H1 (cell line): ENCODE data around the gene LRR1. TPM values are rescaled to one million over a fixed set of nuclear protein-coding genes. Genes with fewer than 3 reads are reported as not detected.

Experiments
- CTCF ChIA-PET: fragments of 300-600 bp; sonication (Branson Sonifier 250); formaldehyde crosslinking; loops from one replicate; lab custom pipeline; 2021; ENCODE audit not compliant: partially characterized antibody; lab: Charles Lee
- POLR2A ChIA-PET: fragments of 300-600 bp; sonication (Branson Sonifier 250); formaldehyde crosslinking; loops from one replicate; lab custom pipeline; 2021; ENCODE audit warnings: inconsistent platforms; ENCODE audit not compliant: partially characterized antibody; lab: Charles Lee
- DNase-seq, 2 experiments: peaks; one replicate each; pipeline versions ENCODE4 v3.0.0 to v3.0.0-alpha.2; 2010 to 2022; ENCODE audit warnings: low spot score in 2 of 2, low read depth in 1 of 2, mixed read lengths in 1 of 2
- FAIRE-seq: peaks from 2 replicates; lab custom pipeline; 2011; peaks lifted over from hg19 to GRCh38; lab: Jason Lieb, UNC
- H2AFZ ChIP-seq: 2 replicates; pipeline ENCODE4 v1.8.1; 2012; ENCODE audit warnings: low read length, inconsistent platforms
- H2AK5ac ChIP-seq: 2 replicates; pipeline ENCODE4 v1.6.1; 2013; ENCODE audit warnings: low read depth, low read length
- H2BK120ac ChIP-seq: replicated peaks from 2 replicates; pipeline ENCODE3; 2013; ENCODE audit warnings: low read depth, low read length, inconsistent platforms
- H2BK12ac ChIP-seq: 2 replicates; pipeline ENCODE4 v1.6.1; 2013; ENCODE audit warnings: low read depth, low read length
- H2BK15ac ChIP-seq: 2 replicates; pipeline ENCODE4 v1.6.1; 2013; ENCODE audit warnings: low read length
- H2BK20ac ChIP-seq: 2 replicates; pipeline ENCODE4 v1.6.1; 2013; ENCODE audit warnings: low read length
- H2BK5ac ChIP-seq: 2 replicates; pipeline ENCODE4 v1.6.1; 2013; ENCODE audit warnings: low read depth, low read length
- H3K14ac ChIP-seq: 2 replicates; pipeline ENCODE4 v1.6.1; 2013; ENCODE audit warnings: inconsistent platforms; ENCODE audit not compliant: insufficient read length
- H3K18ac ChIP-seq: 2 replicates; pipeline ENCODE4 v1.6.1; 2013; ENCODE audit warnings: low read length; ENCODE audit errors: extremely low read depth
- H3K23ac ChIP-seq: 2 replicates; pipeline ENCODE4 v1.6.1; 2013; ENCODE audit warnings: inconsistent platforms; ENCODE audit not compliant: insufficient read length
- H3K23me2 ChIP-seq: 2 replicates; pipeline ENCODE4 v1.6.1; 2013; ENCODE audit warnings: low read depth, low read length
- H3K27ac ChIP-seq: 2 replicates; pipeline ENCODE4 v1.6.1; 2011; ENCODE audit warnings: low read depth, low read length, inconsistent platforms
- H3K27me3 ChIP-seq, 4 experiments: replicated peaks in 1 of 4; 1 replicate in 1 of 4; 2 replicates in 3 of 4; pipeline versions ENCODE4 v1.6.1 to v1.8.1; 2011 to 2013; ENCODE audit warnings: low read length in 3 of 4, mild to moderate bottlenecking in 3 of 4, inconsistent platforms in 2 of 4, mixed read lengths in 2 of 4, moderate library complexity in 1 of 4; ENCODE audit not compliant: control insufficient read depth in 3 of 4, insufficient read depth in 3 of 4; ENCODE audit errors: extremely low read depth in 1 of 4
- H3K36me3 ChIP-seq, 4 experiments: 2 replicates each; pipeline versions ENCODE4 v1.6.1 to v1.8.1; 2011 to 2013; ENCODE audit warnings: mild to moderate bottlenecking in 4 of 4, low read length in 3 of 4, moderate library complexity in 2 of 4, control low read depth in 1 of 4, inconsistent platforms in 1 of 4; ENCODE audit not compliant: insufficient read depth in 4 of 4, control insufficient read depth in 2 of 4
- H3K4ac ChIP-seq: replicated peaks from 2 replicates; pipeline ENCODE3; 2013; ENCODE audit warnings: low read length, low read depth, mixed read lengths, inconsistent platforms; ENCODE audit not compliant: insufficient read length
- H3K4me1 ChIP-seq, 4 experiments: replicated peaks in 1 of 4; 1 replicate in 1 of 4; 2 replicates in 3 of 4; pipeline versions ENCODE4 v1.6.1 to v1.8.1; 2011 to 2013; ENCODE audit warnings: low read length in 3 of 4, inconsistent platforms in 2 of 4, mixed read lengths in 1 of 4; ENCODE audit not compliant: insufficient read depth in 4 of 4, control insufficient read depth in 3 of 4
- H3K4me2 ChIP-seq, 2 experiments: 2 replicates each; pipeline versions ENCODE4 v1.6.1 to v1.8.1; 2011 to 2013; ENCODE audit warnings: low read depth in 2 of 2, low read length in 2 of 2, control low read depth in 1 of 2, inconsistent platforms in 1 of 2, mild to moderate bottlenecking in 1 of 2; ENCODE audit not compliant: insufficient read depth in 1 of 2
- H3K4me3 ChIP-seq, 4 experiments: fragments of 200-600, 300-600 bp in 1 of 4; sonication (generic), shearing (Covaris generic), sonication (Bioruptor Twin) in 1 of 4; 2 replicates each; pipeline versions ENCODE4 v1.5.1 to v1.8.1; 2011 to 2016; ENCODE audit warnings: low read length in 4 of 4, low read depth in 3 of 4, control low read depth in 2 of 4, inconsistent platforms in 2 of 4, mild to moderate bottlenecking in 2 of 4, mixed read lengths in 1 of 4, moderate library complexity in 1 of 4; ENCODE audit not compliant: insufficient read depth in 2 of 4; ENCODE audit errors: extremely low read depth in 1 of 4
- H3K56ac ChIP-seq: replicated peaks from 2 replicates; pipeline ENCODE3; 2013; ENCODE audit warnings: low read depth, mild to moderate bottlenecking, mixed read lengths, low read length, inconsistent platforms; ENCODE audit not compliant: insufficient read length
- H3K79me1 ChIP-seq: 2 replicates; pipeline ENCODE4 v1.6.1; 2013; ENCODE audit warnings: low read depth, low read length, control low read depth
- H3K79me2 ChIP-seq, 2 experiments: 2 replicates each; pipeline versions ENCODE4 v1.6.1 to v1.8.1; 2012 to 2013; ENCODE audit warnings: low read length in 2 of 2, mild to moderate bottlenecking in 2 of 2, inconsistent platforms in 1 of 2; ENCODE audit not compliant: insufficient read depth in 2 of 2, control insufficient read depth in 1 of 2
- H3K9ac ChIP-seq, 4 experiments: replicated peaks in 1 of 4; 1 replicate in 1 of 4; 2 replicates in 3 of 4; pipeline versions ENCODE4 v1.6.1 to v1.8.1; 2011 to 2013; ENCODE audit warnings: low read depth in 3 of 4, low read length in 3 of 4, control low read depth in 2 of 4, mild to moderate bottlenecking in 2 of 4, moderate library complexity in 2 of 4, inconsistent platforms in 1 of 4; ENCODE audit errors: extremely low read depth in 1 of 4
- H3K9me3 ChIP-seq, 2 experiments: 2 replicates each; pipeline versions ENCODE4 v1.6.1 to v1.8.1; 2012 to 2013; ENCODE audit warnings: mild to moderate bottlenecking in 2 of 2, moderate library complexity in 2 of 2, control low read depth in 1 of 2, inconsistent platforms in 1 of 2, low read depth in 1 of 2, low read length in 1 of 2, mixed read lengths in 1 of 2; ENCODE audit not compliant: insufficient read depth in 2 of 2
- H4K20me1 ChIP-seq, 2 experiments: replicated peaks in 1 of 2; 2 replicates each; pipeline versions ENCODE3 to v1.8.1; 2011 to 2013; ENCODE audit warnings: inconsistent platforms in 2 of 2, low read length in 2 of 2, mild to moderate bottlenecking in 1 of 2; ENCODE audit not compliant: insufficient read depth in 2 of 2, control insufficient read depth in 1 of 2
- H4K5ac ChIP-seq: 2 replicates; pipeline ENCODE4 v1.6.1; 2013; ENCODE audit warnings: low read length, low read depth, mixed read lengths, inconsistent platforms; ENCODE audit not compliant: insufficient read length
- H4K8ac ChIP-seq: 2 replicates; pipeline ENCODE4 v1.8.0; 2013; ENCODE audit warnings: mild to moderate bottlenecking, moderate library complexity, low read length, inconsistent platforms; ENCODE audit not compliant: insufficient read depth; ENCODE audit errors: extremely low read depth
- H4K91ac ChIP-seq: replicated peaks from 2 replicates; pipeline ENCODE3; 2013; ENCODE audit warnings: low read length, mixed read lengths, inconsistent platforms; ENCODE audit not compliant: insufficient read length
- CREB1 ChIP-seq: IDR thresholded peaks from 2 replicates; pipeline ENCODE4 v1.6.1; 2012; ENCODE audit warnings: inconsistent platforms
- FOSL1 ChIP-seq: IDR thresholded peaks from 2 replicates; pipeline ENCODE4 v1.6.1; 2011; ENCODE audit warnings: mild to moderate bottlenecking, low read depth, low read length, moderate library complexity; ENCODE audit not compliant: insufficient read depth
- NANOG ChIP-seq: IDR thresholded peaks from 2 replicates; pipeline ENCODE4 v1.6.1; 2011; ENCODE audit warnings: low read length, low read depth, mild to moderate bottlenecking, inconsistent platforms; ENCODE audit not compliant: insufficient read depth, poor library complexity, severe bottlenecking
- PHF8 ChIP-seq: fragments of 200-600 bp; sonication (generic); conservative IDR thresholded peaks from 2 replicates; pipeline ENCODE4 v1.7.1; 2012; ENCODE audit warnings: low read depth, mild to moderate bottlenecking, inconsistent platforms, low read length, moderate library complexity
- RBBP5 ChIP-seq: IDR thresholded peaks from 2 replicates; pipeline ENCODE4 v1.7.1; 2012; ENCODE audit warnings: low read depth, mild to moderate bottlenecking, inconsistent platforms, low read length, moderate library complexity, borderline replicate concordance
- SIRT6 ChIP-seq: IDR thresholded peaks from one replicate; pipeline ENCODE4 v1.7.1; 2012; ENCODE audit warnings: low read length, inconsistent platforms
- SP2 ChIP-seq: IDR thresholded peaks from 2 replicates; pipeline ENCODE4 v1.6.1; 2012; ENCODE audit warnings: mild to moderate bottlenecking, low read length, inconsistent platforms
- TAF1 ChIP-seq: IDR thresholded peaks from 2 replicates; pipeline ENCODE4 v1.6.1; 2011; ENCODE audit warnings: mild to moderate bottlenecking, low read depth, low read length
- WGBS, 2 experiments: shearing (Covaris generic) in 1 of 2; methylation state at CpG; one replicate each; pipeline versions ENCODE4 v1.1.6 to v1.1.7; 2013 to 2015; ENCODE audit warnings: low lambda C conversion rate in 2 of 2, mixed read lengths in 2 of 2, inconsistent platforms in 1 of 2, low coverage in 1 of 2, missing lambda C conversion rate in 1 of 2; ENCODE audit not compliant: insufficient replicate concordance in 2 of 2, insufficient coverage in 1 of 2, insufficient read length in 1 of 2; ENCODE audit errors: extremely low coverage in 1 of 2, missing lambda C conversion rate in 1 of 2; 5-methylcytosine and 5-hydroxymethylcytosine counted together
- polyA plus RNA-seq, 7 experiments: library from polyadenylated mRNA; depleted of rRNA in 3 of 7; stranded (reverse) in 5 of 7; unstranded in 2 of 7; fragments of >200 nt in 5 of 7; fragments of 200-250 nt in 2 of 7; gene quantifications; 1 replicate in 5 of 7; 2 replicates in 1 of 7; 4 replicates in 1 of 7; pipeline versions ENCODE4 v1.2.1 to v1.2.3, GENCODE V29; 2011 to 2013; ENCODE audit warnings: missing spikeins in 2 of 7, mixed read lengths in 2 of 7
- total RNA-seq: library from RNA; stranded (reverse); fragmentation: NEBNext Ultra II Directional; extraction: Animal tissue kit (Norgen Biotek cat#: 25700); gene quantifications from 2 replicates; pipeline ENCODE4 v1.2.1, GENCODE V29; 2021

The LRR1 gene
- total and polyA plus RNA-seq, 2 of the 8 experiments (the other 6 are each of a cell fraction or from before 2014, with no cell fraction given), result 30.7 to 37.5 TPM

DNA sequence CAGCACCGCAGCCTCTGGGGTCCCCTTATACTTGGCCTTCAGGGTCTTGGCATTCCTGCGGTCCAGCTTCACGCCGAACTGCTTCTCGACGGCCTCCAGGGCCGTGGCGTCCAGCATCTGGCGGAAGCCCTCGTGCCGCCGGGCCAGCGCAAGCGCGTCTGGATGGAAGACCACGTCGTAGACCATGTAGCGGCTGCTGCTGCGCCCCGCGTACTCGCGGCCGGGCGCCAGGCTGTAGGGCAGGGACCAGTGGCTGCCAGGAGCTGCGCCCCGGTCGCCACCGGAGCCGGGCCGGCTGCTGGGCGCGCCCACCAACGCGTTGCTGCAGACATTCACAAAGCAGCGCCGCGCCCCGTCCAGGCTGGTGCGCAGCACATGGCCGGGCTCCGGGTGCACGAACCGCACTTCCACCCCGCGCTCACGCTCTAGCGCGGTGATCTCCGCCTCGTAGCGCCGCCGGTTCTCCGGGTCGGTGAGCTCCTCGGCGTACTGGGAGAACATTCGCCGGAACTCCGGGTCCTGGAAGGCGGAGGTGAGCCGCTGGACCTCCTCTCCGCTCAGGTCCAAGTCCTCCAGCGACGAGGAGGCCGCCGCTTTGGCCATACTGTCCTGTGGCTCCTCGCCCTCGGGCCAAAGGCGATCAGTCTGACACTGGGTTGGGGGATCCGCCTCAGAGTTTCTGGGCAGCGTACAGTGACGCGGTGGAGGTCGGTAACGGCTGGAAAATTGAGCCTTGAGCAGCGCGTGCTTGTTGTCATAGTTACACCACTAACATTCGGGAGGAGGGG lies 36.0 kb downstream of the LRR1 start, which contains the start of gene DNAAF2:
Gene DNAAF2 (minus strand): TSS at position 698 of the 788 bp plus-strand sequence. CDS start 95 bp downstream, at position 603.
- H2BK20ac ChIP-seq, result no peak within 1 kb of the TSS
- peak in 1 of 2 experiments; percentile 67 for DNase-seq
- H3K79me1 ChIP-seq, result 0 out of 2 replicates have a peak, but pooled peaks cover 6% of the 10 kb centered on the region
- peaks cover 4 to 8% of the 10 kb centered on the region in 2 experiments for H4K20me1 ChIP-seq
- peak within 1 kb of the TSS; percentile 91 to 98 (median 98) for H3K9ac ChIP-seq
- H2AFZ ChIP-seq, result peak within 1 kb of the TSS; percentile 91; the same call in 1 of the 2 replicates
- H4K91ac ChIP-seq, result peak within 1 kb of the TSS; percentile 89
- no peak within 1 kb of the TSS for H2BK15ac ChIP-seq
- H3K4me3 ChIP-seq, result peak within 1 kb of the TSS; percentile 88 to 98 (median 94)
- no peaks in the 10 kb centered on the region for H3K27me3 ChIP-seq
- peak within 1 kb of the TSS; percentile 96 for H3K4ac ChIP-seq
- ChIA-PET POLR2A (interaction anchor here (0.5 to 4.5 kb wide), 22 partner anchors 9 to 501 kb away, joined by 3 to 47 read pairs (median 6); partner anchors contain the start of genes KLHDC1, KLHDC2, LRR1 and MGAT2), CTCF (interaction anchor here (0.6 to 2.5 kb wide), 12 partner anchors 9 to 217 kb away, joined by 3 to 16 read pairs (median 5); partner anchors contain the start of genes KLHDC2, MGAT2, NEMF and RPL36AL)
- no peak within 1 kb of the TSS for H3K14ac ChIP-seq
- no peaks in the 10 kb centered on the region for H3K9me3 ChIP-seq
- H3K23ac ChIP-seq, result no peak within 1 kb of the TSS
- H3K27ac ChIP-seq, result peak within 1 kb of the TSS; percentile 95
- peak within 1 kb of the TSS; percentile 99 for H3K18ac ChIP-seq
- peaks cover 5 to 79% of the 10 kb centered on the region in 2 experiments; a peak in 3 of 4 replicates for H3K79me2 ChIP-seq
- peak within 1 kb of the TSS; percentile 72 to 93 for H3K4me2 ChIP-seq
- peak within 1 kb of the TSS; percentile 97 for H3K56ac ChIP-seq
- WGBS, 2 experiments, result 0% methylated on average over 78 of the region's 80 CpGs; no CpG with 5 or more reads in 1 of the 2 experiments
- peaks cover 11% of the 10 kb centered on the region; the same call in 1 of the 2 replicates for H3K23me2 ChIP-seq
- peaks cover 0 to 17% (median 0%) of the 10 kb centered on the region in 4 experiments; a peak in 1 of 8 replicates for H3K36me3 ChIP-seq
- peak within 1 kb of the TSS; percentile 95 for H2BK5ac ChIP-seq
- FAIRE-seq, result no peak
- H2BK120ac ChIP-seq, result no peak within 1 kb of the TSS
- peak within 1 kb of the TSS; percentile 17; the same call in 1 of the 2 replicates for H2BK12ac ChIP-seq
- peak within 1 kb of the TSS; percentile 96 for H4K5ac ChIP-seq
- H3K4me1 ChIP-seq, result no peaks in the 10 kb centered on the region
- H4K8ac ChIP-seq, result peak within 1 kb of the TSS; percentile 96
- H2AK5ac ChIP-seq, result no peak within 1 kb of the TSS
- no peak for TF ChIP-seq NANOG
- TF ChIP-seq TAF1, result no peak; the same call in 1 of the 2 replicates
- peak; percentile 5; the same call in 1 of the 2 replicates for TF ChIP-seq PHF8
- peak; percentile 62; the same call in 1 of the 2 replicates for TF ChIP-seq RBBP5
- no peak for TF ChIP-seq SIRT6
- no peak for TF ChIP-seq FOSL1
- no peak for TF ChIP-seq SP2
- 0 out of 2 replicates have a peak, but pooled peaks have one; percentile 7 for TF ChIP-seq CREB1
